IPS-15b (cell line): ENCODE data around the gene C12orf60.

ENCODE experiments used
- H3K27me3 ChIP-seq: one replicate; pipeline ENCODE4 v1.6.1; 2013; ENCODE audit warnings: low read length; ENCODE audit not compliant: control insufficient read depth, insufficient read depth
- H3K36me3 ChIP-seq: one replicate; pipeline ENCODE4 v1.6.1; 2013; ENCODE audit warnings: low read length; ENCODE audit not compliant: control insufficient read depth, insufficient read depth
- H3K4me1 ChIP-seq: one replicate; pipeline ENCODE4 v1.6.1; 2013; ENCODE audit warnings: mild to moderate bottlenecking, low read length; ENCODE audit not compliant: control insufficient read depth, insufficient read depth
- H3K4me3 ChIP-seq: one replicate; pipeline ENCODE4 v1.5.1; 2013; ENCODE audit warnings: low read depth, low read length
- H3K9ac ChIP-seq: one replicate; pipeline ENCODE4 v1.6.1; 2013; ENCODE audit warnings: low read depth, mild to moderate bottlenecking, low read length
- H3K9me3 ChIP-seq: one replicate; pipeline ENCODE4 v1.6.1; 2013; ENCODE audit warnings: mild to moderate bottlenecking, low read length; ENCODE audit not compliant: control insufficient read depth, insufficient read depth

C12orf60 gene

GRCh38 chr12:14781563-14781962, 21.9 kb upstream of the C12orf60 start:
- no peaks in the 10 kb centered on the region for H3K9me3 ChIP-seq
- H3K9ac ChIP-seq, result no peak overlapping the region
- H3K4me1 ChIP-seq, result peaks cover 4% of the 10 kb centered on the region
- H3K27me3 ChIP-seq, result no peaks in the 10 kb centered on the region
- H3K4me3 ChIP-seq, result no peak overlapping the region
- H3K36me3 ChIP-seq, result no peaks in the 10 kb centered on the region

GRCh38 chr12:14782756-14783155, 20.7 kb upstream of the C12orf60 start:
- no peaks in the 10 kb centered on the region for H3K27me3 ChIP-seq
- H3K9me3 ChIP-seq, result no peaks in the 10 kb centered on the region
- H3K9ac ChIP-seq, result no peak overlapping the region
- no peak overlapping the region for H3K4me3 ChIP-seq
- H3K4me1 ChIP-seq, result no peaks in the 10 kb centered on the region
- peaks cover 2% of the 10 kb centered on the region for H3K36me3 ChIP-seq

- no peaks in the 10 kb centered on the region for H3K4me1 ChIP-seq
- H3K27me3 ChIP-seq, result no peaks in the 10 kb centered on the region
- no peak overlapping the region for H3K9ac ChIP-seq
- H3K4me3 ChIP-seq, result no peak overlapping the region
- peaks cover 11% of the 10 kb centered on the region for H3K36me3 ChIP-seq
- H3K9me3 ChIP-seq, result no peaks in the 10 kb centered on the region
These were observed 19.0 kb upstream of the C12orf60 start for GRCh38 chr12:14784471-14784870.

- Histone ChIP-seq H3K27me3 (no peaks in the 10 kb centered on the region), H3K9me3 (no peaks in the 10 kb centered on the region), H3K36me3 (peaks cover 19% of the 10 kb centered on the region)
These were observed 17.9 kb upstream of the C12orf60 start for GRCh38 chr12:14785568-14785967.

GRCh38 chr12:14795028-14795448, 8.4 kb upstream of the C12orf60 start:
- Histone ChIP-seq H3K36me3 (peaks cover 21% of the 10 kb centered on the region), H3K9ac (no peak overlapping the region), H3K4me1 (no peaks in the 10 kb centered on the region), H3K9me3 (no peaks in the 10 kb centered on the region), H3K4me3 (no peak overlapping the region), H3K27me3 (no peaks in the 10 kb centered on the region)

More at GRCh38 chr12:14785568-14785967, 17.9 kb upstream of the C12orf60 start:
- H3K9ac ChIP-seq, result no peak overlapping the region
- no peaks in the 10 kb centered on the region for H3K4me1 ChIP-seq
- no peak overlapping the region for H3K4me3 ChIP-seq

GRCh38 chr12:14802247-14802646, 1.2 kb upstream of the C12orf60 start:
- no peaks in the 10 kb centered on the region for H3K27me3 ChIP-seq
- H3K36me3 ChIP-seq, result peaks cover 5% of the 10 kb centered on the region
- H3K4me1 ChIP-seq, result peaks cover 4% of the 10 kb centered on the region
- H3K9ac ChIP-seq, result no peak overlapping the region
- H3K4me3 ChIP-seq, result peak overlapping the region; percentile 87
- H3K9me3 ChIP-seq, result no peaks in the 10 kb centered on the region

GRCh38 chr12:14802721-14803010, 804 bp upstream of the C12orf60 start:
- Histone ChIP-seq H3K4me1 (peaks cover 4% of the 10 kb centered on the region), H3K27me3 (no peaks in the 10 kb centered on the region), H3K36me3 (peaks cover 5% of the 10 kb centered on the region), H3K4me3 (peak overlapping the region; percentile 87), H3K9ac (peak overlapping the region; percentile 81), H3K9me3 (no peaks in the 10 kb centered on the region)

GRCh38 chr12:14803830-14804160, 325 bp downstream of the C12orf60 start:
- H3K4me3 ChIP-seq, result peak overlapping the region; percentile 87
- H3K9me3 ChIP-seq, result no peaks in the 10 kb centered on the region
- peaks cover 4% of the 10 kb centered on the region for H3K4me1 ChIP-seq
- H3K27me3 ChIP-seq, result no peaks in the 10 kb centered on the region
- H3K36me3 ChIP-seq, result no peaks in the 10 kb centered on the region
- H3K9ac ChIP-seq, result peak overlapping the region; percentile 67

GRCh38 chr12:14810167-14810952, 6.9 kb downstream of the C12orf60 start:
- Histone ChIP-seq H3K9ac (no peak overlapping the region), H3K4me1 (no peaks in the 10 kb centered on the region), H3K27me3 (no peaks in the 10 kb centered on the region)

GRCh38 chr12:14810953-14811483, 7.5 kb downstream of the C12orf60 start:
- H3K4me1 ChIP-seq, result no peaks in the 10 kb centered on the region
- H3K4me3 ChIP-seq, result no peak overlapping the region
- no peaks in the 10 kb centered on the region for H3K36me3 ChIP-seq
- H3K9me3 ChIP-seq, result no peaks in the 10 kb centered on the region
- H3K27me3 ChIP-seq, result no peaks in the 10 kb centered on the region
- no peak overlapping the region for H3K9ac ChIP-seq

More at GRCh38 chr12:14810167-14810952, 6.9 kb downstream of the C12orf60 start:
- H3K4me3 ChIP-seq, result no peak overlapping the region
- no peaks in the 10 kb centered on the region for H3K36me3 ChIP-seq
- no peaks in the 10 kb centered on the region for H3K9me3 ChIP-seq

GRCh38 chr12:14811486-14811885, 8.0 kb downstream of the C12orf60 start:
- Histone ChIP-seq H3K27me3 (no peaks in the 10 kb centered on the region), H3K9me3 (no peaks in the 10 kb centered on the region), H3K4me1 (no peaks in the 10 kb centered on the region), H3K9ac (no peak overlapping the region), H3K4me3 (no peak overlapping the region), H3K36me3 (no peaks in the 10 kb centered on the region)

- H3K9ac ChIP-seq, result no peak within 1 kb of the TSS
- H3K27me3 ChIP-seq, result no peaks in the 10 kb centered on the region
- H3K4me1 ChIP-seq, result no peaks in the 10 kb centered on the region
- H3K4me3 ChIP-seq, result no peak within 1 kb of the TSS
- H3K36me3 ChIP-seq, result no peaks in the 10 kb centered on the region
- no peaks in the 10 kb centered on the region for H3K9me3 ChIP-seq
These were observed 10.5 kb downstream of the C12orf60 start, which contains the start of gene SMCO3 for GRCh38 chr12:14814014-14814413. SMCO3 (minus strand) TSS chr12:14814182; CDS start chr12:14806680, 7,502 bp downstream.
